Coronary artery (tissue), 2 donors: ENCODE measurements around the gene INSC.

Experiments
- DNase-seq: peaks from one replicate; pipeline ENCODE4 v3.0.0-alpha.2; 2017; ENCODE audit warnings: low spot score
- H3K27ac ChIP-seq, 2 donors: fragments of 200-600 bp; sonication (generic); one replicate each; pipeline ENCODE4 v1.5.1; 2016 to 2019
- H3K4me3 ChIP-seq: fragments of 200-600 bp; sonication (generic); 2 replicates; pipeline ENCODE4 v1.5.1; 2016; ENCODE audit warnings: mild to moderate bottlenecking, moderate library complexity
- TF ChIP-seq, protein P1 (sequence below): fragments of 200-600 bp; sonication (generic); IDR thresholded peaks from one replicate; pipeline ENCODE4 v1.5.1; 2019; ENCODE audit warnings: antibody characterized with exemption

The INSC gene

DNA sequence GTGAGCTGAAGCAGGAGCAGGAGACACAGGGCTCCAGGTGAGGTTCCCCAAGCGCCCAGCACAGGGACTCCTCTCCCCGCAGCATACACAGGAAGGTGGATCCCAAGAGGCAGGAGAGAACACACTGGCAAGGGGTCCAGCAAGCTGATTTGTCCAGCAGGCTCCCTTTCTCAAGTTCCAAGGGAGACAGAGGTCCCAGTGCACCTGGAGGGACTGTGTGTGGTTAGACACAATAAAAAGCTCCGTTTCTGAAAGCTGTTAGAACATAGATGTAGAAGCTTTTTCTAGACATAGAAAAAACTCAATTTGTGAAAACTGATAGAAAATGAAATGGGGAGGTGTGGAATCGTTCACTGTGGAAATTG is 39.6 kb upstream of the INSC start:
- TF ChIP-seq, protein P1, sequence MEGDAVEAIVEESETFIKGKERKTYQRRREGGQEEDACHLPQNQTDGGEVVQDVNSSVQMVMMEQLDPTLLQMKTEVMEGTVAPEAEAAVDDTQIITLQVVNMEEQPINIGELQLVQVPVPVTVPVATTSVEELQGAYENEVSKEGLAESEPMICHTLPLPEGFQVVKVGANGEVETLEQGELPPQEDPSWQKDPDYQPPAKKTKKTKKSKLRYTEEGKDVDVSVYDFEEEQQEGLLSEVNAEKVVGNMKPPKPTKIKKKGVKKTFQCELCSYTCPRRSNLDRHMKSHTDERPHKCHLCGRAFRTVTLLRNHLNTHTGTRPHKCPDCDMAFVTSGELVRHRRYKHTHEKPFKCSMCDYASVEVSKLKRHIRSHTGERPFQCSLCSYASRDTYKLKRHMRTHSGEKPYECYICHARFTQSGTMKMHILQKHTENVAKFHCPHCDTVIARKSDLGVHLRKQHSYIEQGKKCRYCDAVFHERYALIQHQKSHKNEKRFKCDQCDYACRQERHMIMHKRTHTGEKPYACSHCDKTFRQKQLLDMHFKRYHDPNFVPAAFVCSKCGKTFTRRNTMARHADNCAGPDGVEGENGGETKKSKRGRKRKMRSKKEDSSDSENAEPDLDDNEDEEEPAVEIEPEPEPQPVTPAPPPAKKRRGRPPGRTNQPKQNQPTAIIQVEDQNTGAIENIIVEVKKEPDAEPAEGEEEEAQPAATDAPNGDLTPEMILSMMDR, result no peak
- no peak for DNase-seq
- H3K27ac ChIP-seq, result no peak overlapping the region
- H3K4me3 ChIP-seq, result no peak overlapping the region

DNA sequence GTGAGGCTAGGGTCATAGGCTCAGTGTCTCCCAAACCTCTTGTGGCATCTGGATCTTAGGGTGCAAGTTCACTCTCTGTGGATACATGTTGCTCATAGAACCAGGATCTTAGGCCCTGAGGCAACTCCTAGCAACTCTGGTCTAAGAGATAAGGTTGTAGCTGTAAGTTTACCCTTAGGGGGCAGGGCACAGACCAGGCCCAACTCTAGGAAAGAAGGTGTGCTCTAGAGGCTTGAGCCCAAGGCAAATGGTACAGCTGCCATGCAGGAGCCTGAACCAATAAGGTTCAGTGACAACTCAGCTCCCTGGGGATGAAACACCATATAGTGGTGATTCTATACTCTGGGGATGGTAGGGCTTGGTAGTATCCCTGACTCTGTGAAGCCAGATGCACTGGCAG is 23.5 kb upstream of the INSC start:
- no peak overlapping the region for H3K27ac ChIP-seq
- DNase-seq, result no peak
- TF ChIP-seq, protein P1, result no peak

DNA sequence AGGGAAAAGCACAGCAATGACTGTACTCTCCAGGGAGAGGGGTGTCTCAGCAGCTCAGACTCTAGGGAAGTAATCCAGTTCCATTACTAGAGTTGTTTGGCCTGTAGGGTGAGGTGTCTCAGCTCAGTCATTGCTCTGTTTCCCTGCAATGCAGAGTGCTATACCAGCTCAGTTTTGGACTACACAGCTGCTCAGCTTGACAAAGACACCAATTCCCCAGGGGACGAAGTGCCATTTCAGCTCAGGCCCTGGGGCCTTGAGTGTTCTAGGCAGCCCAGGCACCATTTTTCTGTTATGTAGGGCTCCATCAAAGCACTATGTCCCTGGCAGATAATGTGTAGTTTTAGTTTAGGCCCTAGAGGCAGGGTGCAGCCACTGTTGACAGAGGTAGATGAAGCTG is 23.1 kb upstream of the INSC start:
- H3K27ac ChIP-seq, result no peak overlapping the region
- TF ChIP-seq, protein P1, result no peak
- no peak for DNase-seq
- H3K4me3 ChIP-seq, result no peak overlapping the region

More for the DNA sequence above, 23.5 kb upstream of the INSC start:
- H3K4me3 ChIP-seq, result no peak overlapping the region

GRCh38 chr11:15093432-15093831 is 21.3 kb upstream of the INSC start:
- TF ChIP-seq, protein P1, result no peak
- no peak for DNase-seq
- H3K27ac ChIP-seq, result no peak overlapping the region
- no peak overlapping the region for H3K4me3 ChIP-seq

DNA sequence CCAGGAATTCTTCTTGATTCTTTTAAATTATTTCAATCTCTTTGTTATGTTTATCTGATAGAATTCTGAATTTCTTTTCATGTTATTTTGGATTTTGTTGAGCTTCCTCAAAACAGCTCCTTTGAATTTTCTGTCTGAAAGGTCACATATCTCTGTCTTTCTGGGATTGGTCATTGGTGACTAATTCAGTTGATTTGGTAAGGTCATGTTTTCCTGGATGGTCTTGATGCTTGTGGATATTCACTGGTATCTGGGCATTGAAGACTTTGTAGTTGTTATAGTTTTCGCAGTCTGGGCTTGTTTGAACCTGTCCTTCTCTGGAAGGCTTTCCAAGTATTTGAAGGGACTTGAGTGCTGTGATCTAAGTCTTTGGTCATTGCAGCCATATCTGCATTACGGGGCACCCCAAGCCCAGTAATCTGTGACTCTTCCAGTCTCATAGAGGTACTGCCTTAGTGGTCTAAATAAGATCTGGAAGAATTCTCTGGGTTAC is 18.9 kb upstream of the INSC start:
- Histone ChIP-seq H3K27ac (no peak overlapping the region), H3K4me3 (no peak overlapping the region)
- TF ChIP-seq, protein P1, result no peak
- DNase-seq, result no peak

DNA sequence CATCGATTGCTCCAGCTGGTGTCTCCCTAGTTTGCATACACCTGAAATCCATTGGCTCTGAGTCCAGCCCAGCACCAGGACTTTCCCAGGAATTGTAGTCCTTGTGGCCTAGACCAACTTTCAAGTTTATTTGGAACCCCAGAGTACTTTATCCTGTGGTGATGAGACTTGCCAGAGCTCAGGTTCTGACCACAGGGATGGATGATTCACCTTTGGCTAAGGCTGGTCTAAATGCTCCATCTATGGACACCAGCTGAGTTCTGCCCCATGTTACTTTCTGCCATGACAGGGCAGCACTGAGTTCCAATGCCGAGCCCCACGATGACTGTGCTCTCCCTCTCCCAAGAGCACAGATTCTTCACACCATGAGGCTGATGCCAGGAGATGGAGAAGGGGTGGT is 17.3 kb upstream of the INSC start:
- no peak overlapping the region for H3K27ac ChIP-seq
- H3K4me3 ChIP-seq, result no peak overlapping the region
- no peak for DNase-seq
- TF ChIP-seq, protein P1, result no peak

DNA sequence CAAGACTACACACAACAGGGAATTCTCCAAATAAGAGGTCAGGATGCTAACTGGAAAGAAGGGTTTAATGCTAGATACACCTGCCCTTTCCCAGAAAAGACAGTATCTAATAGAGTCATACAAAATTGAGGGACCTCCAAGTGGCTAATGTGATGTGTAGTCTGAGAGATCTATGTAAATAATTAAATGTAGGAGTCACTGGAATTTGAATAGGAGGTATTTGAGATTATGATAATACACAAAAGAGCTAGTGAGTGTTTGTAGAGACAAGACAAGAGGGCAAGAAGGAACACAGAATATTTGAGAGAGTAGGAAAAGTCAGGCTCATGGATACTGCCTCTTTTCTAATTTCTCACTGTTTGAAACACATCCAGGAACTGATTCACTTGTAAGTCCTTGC is 15.5 kb upstream of the INSC start:
- no peak for DNase-seq
- TF ChIP-seq, protein P1, result no peak
- H3K27ac ChIP-seq, result no peak overlapping the region

More for the DNA sequence above, 15.5 kb upstream of the INSC start:
- no peak overlapping the region for H3K4me3 ChIP-seq
